ENCODE measurements around the gene PLCL1.
"Not testable (repeated sequence)": the region's sequence is repeated elsewhere in the genome, so short reads cannot be mapped to it uniquely, and the experiment has no call there.

PLCL1 gene

DNA sequence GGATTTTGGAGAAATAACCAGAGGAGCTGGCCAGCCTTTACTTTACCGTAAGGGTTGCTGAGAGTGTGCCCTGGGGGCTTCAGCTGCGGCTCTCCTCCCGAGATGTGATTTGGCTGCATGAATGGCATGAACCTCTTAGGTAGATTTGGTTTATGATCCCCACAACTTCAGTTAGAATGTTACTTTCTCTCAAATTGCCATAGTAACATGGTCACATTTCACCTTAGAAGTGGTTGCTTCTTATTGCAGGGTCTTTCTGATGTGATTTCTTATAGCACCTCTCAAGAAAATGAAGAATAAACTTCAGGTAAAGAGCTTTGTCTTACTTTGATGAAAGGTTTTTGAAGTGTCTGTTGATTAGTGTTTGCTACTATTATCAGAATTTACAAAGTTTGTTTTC, 5.6 kb downstream of the PLCL1 start:
- no peak for DNase-seq (ENCODE audit: low read depth)

DNA sequence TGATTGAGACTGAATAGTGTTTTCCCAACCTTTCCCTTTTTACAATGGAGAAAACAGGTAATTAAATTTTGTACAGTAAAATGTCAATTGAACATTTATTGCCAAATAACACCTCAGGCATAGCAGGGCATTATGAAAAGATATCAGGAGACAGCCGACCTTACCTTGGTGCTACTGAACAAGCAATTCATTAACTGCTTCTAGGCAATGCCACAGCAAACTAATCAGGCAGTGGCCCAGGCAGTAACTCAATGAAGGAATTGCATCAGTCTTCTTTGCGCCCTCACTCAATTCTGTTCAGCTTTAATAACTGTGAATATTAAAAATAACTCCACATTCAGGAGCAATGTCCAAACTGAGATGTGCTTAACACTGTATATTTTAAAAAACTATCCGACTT, 6.1 kb downstream of the PLCL1 start:
- no peak for DNase-seq (ENCODE audit: low read depth)

DNA sequence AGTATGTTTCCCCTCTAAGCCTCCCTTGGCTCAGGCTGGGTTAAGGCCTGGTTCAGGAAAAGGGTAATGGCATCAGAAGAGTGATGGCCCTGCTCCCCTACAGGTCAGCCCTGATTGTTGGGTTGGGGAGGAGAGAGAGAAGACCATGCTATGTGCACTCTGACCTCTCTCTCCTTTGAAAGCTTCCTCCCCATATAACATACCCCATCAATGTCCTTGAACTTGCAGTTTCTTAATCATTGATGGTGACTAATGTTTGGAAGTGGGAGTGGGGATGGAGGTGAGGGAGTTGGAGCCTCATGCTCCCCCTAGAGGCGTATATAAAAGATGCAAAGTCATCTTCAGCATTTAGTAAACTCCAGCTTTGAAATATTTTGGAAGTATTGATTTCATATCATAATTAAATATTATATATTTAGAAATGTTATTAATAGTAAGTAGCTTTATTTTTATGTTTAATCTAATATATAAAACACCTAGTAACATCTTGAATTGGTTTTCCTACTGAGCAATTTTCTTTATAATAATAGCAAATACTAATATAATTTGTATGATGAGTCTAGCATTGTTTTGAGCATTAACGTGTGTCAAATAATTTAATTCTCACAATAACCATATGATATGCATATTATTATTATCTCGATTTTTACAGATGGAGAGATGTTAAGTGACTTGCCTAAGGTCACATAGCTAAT, 8.8 kb downstream of the PLCL1 start:
- peak; percentile 20 for DNase-seq (ENCODE audit: low read depth)

DNA sequence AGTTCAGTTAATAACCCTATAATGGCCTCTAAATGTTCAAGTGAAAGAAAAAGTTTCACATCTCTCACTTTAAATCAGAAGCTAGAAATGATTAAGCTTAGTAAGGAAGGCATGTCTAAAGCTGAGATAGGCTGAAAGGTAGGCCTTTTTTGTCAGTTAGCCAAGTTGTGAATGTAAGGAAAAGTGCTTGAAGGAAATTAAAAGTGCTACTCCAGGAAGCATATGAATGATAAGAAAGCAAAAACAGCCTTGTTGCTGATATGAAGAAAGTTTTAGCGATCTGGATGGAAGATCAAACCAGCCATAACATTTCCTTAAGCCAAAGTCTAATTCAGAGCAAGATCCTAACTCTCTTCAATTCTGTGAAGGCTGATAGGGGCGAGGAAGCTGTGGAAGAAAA, 10.1 kb downstream of the PLCL1 start:
- no peak for DNase-seq (ENCODE audit: low read depth)

DNA sequence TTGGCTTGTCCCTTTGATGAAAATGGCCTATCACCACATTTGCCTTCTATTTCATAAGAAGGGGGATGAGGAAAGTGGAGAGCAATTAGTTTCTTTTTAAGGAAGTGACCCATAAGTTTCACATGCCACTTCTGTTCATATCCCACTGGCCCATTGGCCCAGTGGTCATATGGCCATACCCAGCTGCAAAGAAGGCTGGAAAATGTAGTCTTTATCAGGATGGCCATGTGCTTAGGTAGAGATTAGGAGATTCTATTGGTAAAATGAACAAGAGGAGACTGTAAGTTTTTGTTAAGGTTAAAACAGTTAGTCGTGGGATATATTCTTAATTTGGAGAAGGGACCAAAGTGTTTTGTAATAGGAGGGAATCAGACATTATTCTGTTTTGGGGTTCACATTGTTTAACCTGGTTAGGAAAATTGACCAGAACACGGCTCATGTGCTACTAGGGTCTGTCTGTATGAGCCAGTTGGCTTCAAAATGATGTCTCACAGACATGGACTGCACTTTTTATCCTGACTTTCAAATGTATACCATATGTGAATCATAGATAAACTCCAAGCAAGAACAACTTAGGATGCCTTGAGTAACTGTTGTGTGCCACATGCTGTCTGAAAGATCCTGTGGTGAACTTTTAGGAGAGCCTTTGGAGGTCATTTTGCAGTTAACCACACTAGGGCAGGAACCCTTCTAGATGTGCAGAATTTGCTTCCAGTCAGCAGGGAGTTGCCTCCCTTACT, 17.3 kb downstream of the PLCL1 start:
- DNase-seq (ENCODE audit: low read depth) = no peak

DNA sequence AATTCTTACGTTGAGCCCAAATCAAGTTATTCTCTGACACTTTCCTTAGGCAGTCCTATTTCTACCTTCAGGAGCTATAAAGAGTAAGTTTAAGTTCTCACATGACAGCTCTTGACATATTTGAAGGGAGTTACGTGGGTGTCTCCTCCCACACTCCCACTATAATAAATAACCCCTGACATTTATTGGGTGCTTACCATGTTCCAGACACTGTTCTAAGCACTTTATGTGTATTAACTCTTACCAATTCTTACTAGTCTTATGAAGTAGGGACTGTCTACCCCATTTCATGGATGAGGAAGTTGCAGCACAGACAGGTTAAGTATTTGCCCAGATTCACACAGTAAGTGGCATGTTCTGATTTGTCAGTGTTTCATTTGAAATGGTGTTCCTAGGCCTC, 17.9 kb downstream of the PLCL1 start:
- DNase-seq (ENCODE audit: low read depth) = no peak

DNA sequence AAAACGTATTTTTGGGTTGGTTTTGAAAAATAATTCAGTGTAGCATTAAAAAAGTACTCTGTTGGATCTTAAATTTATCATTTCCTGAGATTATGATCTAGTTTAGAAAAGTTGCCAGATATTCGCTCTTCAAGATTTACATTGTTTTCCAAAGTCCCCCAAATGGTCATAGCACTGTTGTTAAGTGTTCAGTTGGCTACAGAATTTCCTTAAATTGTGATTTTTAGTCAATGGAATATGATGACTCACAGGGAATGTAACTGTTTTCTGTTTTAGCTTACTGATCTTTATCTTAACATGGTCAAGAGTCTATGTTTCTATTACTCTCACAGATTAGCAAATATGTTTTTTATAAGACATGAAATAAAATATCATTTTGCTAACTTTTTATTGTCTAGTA, 23.2 kb downstream of the PLCL1 start:
- no peak for DNase-seq (ENCODE audit: low read depth)

DNA sequence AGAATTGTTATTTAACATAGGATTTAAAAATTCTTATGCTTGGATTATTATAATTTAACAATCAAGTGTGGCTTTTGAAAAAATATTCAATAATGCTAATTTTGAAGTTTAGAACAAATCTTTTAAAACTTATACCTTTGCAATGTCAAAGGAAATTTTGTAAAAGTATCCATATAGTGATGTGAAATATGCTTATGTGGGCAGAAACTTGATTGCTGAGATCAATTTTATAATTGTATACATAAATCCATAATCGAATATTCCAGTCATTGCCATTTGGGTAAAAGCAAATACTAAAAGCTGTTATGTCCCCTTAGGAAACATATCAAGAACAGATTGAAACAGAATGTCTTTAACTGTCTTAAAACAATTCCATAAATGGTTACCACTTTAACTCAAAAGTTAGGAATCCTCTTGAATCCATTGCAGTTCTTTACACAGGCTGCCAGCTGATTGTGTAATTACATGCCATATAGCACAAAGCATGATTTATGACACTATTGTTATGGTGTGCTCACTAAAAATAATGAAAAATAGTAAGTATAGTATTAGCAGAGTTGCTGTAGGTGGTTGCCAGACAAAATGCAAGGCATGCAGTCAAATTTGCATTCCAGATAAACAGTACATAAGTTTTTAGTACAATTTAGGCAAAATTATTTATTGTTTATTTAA, 24.2 kb downstream of the PLCL1 start:
- DNase-seq (ENCODE audit: low read depth) = no peak

DNA sequence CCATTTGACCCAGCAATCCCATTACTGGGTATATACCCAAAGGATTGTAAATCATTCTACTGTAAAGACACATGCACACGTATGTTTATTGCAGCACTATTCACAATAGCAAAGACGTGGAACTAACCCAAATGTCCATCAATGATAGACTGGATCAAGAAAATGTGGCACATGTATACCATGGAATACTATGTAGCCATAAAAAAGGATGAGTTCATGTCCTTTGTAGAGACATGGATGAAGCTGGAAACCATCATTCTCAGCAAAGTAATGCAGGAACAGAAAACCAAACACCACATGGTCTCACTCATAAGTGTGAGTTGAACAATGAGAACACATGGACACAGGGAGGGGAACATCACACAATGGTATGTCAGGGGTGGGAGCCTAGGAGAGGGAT, 30.4 kb downstream of the PLCL1 start:
- DNase-seq (ENCODE audit: low read depth) = not testable (repeated sequence)

DNA sequence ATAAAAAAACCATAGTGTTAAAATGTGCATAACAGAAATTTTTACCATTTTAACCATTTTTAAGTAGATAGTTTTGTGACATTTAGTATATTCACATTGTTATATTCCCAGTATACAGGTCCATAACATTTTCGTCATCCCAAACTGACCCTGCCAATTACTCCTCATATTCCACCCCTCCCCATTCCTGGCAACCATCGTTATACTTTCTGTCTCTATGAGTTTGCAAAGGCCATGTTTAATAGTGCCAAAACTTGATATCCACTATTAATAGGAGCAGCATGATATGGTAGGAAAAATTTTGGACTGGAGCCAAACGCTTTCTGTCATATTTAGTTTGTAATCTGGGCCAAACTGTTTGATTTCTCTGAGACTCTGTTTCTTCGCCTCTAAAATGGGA, 30.9 kb downstream of the PLCL1 start:
- DNase-seq (ENCODE audit: low read depth) = no peak

DNA sequence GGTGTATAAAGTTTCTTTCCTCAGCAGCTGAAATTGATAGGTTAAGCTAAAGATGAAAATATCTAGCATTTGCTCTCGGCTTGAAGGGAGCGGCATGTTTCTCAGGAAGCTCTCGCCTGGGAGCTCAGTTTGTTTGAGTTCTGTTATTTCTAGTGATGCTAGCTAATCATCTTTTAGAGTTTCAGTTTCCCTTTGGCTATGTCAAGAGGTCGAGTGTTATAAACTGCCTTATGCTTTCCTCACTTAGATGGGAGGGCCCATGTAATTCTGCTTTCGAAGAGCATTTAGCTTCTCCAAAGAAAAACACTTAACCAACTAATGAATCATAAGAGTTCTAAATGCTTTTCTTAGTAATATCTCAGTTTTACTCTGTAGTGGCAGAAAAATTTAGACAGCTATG, 33.6 kb downstream of the PLCL1 start:
- DNase-seq (ENCODE audit: low read depth) = no peak

DNA sequence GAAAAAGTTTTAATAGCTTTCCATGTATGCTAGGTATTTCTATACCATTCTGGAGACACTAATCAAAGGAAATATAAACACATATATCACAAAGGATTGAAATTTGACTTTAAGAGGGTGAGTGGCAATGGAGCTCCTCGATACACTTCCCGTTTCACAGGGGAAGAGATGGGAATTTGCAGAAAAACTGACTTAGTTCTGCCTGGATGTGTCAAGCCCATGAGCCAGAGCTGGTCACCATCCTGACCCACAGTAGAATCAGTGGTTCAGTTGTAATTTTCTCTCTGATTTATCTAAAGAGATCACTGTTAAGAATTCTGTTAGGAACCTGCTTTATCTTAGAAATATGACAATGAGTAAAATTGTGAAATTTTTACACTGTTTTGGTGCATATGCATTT, 34.2 kb downstream of the PLCL1 start:
- no peak for DNase-seq (ENCODE audit: low read depth)

DNA sequence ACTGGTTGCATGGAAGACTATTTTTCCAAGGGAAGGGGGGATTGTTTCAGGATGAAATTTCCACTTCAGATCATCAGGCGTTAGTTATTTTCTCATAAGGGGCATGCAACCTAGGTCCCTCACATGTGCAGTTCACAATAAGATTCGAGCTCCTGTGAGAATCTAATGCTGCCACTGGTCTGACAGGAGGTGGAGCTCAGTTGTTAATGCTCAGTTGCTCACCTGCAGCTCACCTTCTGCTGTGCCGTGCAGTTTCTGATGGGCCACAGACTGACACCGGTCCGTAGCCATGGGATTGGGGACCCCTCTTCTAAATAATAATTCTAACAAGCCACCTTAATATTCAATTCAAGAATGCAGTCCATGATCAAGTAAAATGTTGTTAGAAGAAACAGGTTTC, 34.9 kb downstream of the PLCL1 start:
- no peak for DNase-seq (ENCODE audit: low read depth)

DNA sequence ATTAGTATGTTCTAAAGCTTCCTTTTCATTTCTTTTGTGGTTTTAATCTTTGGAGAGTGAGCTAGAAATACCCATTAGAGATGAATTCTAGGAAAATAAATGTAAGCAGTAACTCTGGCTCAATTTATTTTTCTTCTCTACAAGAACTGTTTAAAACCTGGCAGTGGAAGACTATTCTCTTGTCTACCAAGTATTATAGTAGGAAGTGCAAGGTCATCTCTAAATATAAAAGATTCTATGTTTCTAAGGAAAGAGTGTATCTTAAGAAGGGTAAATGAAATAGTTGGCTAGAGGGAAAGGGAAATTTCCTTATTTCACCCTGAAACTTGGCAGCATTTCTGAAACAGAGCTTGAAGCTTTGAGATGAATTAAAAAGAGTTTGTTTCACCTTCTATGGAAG, 35.5 kb downstream of the PLCL1 start:
- DNase-seq (ENCODE audit: low read depth) = no peak

DNA sequence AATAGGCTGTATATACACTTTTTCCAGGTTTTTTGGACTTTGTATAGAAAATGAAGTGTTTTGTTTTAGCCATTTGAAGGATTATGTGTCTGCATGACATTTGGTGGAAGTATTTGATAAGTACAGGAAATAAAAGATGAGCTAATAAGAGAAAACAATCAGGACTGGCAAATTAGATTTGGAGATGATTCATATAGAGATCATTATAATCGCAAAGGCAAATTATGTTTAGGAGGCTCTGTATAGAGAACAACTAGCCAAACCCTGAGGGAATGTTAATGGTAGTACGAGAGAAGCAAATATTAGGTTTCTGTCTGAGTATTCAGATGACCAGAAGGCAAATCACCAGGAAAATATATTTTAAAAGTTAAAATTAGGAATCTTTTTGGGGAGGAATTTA, 41.7 kb downstream of the PLCL1 start:
- DNase-seq (ENCODE audit: low read depth) = no peak

DNA sequence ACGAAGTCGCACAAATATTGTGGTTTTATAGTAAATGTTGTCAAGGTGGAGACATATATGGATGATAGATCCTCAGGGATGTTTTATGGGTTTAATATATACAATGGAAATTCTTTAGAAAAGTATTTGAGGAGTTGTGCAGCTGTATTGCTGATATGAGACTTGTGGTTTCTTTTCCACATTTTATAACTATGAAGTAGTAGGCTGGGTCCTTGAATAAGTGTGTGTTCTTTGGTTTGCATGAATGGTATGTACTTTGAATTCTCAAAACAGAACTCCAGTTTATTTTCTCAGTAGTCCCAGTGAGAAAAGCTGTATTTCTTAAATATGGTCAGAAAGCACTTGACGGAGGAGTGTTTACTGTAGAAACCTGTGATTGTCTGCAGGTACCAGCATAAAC, 42.4 kb downstream of the PLCL1 start:
- no peak for DNase-seq (ENCODE audit: low read depth)

DNA sequence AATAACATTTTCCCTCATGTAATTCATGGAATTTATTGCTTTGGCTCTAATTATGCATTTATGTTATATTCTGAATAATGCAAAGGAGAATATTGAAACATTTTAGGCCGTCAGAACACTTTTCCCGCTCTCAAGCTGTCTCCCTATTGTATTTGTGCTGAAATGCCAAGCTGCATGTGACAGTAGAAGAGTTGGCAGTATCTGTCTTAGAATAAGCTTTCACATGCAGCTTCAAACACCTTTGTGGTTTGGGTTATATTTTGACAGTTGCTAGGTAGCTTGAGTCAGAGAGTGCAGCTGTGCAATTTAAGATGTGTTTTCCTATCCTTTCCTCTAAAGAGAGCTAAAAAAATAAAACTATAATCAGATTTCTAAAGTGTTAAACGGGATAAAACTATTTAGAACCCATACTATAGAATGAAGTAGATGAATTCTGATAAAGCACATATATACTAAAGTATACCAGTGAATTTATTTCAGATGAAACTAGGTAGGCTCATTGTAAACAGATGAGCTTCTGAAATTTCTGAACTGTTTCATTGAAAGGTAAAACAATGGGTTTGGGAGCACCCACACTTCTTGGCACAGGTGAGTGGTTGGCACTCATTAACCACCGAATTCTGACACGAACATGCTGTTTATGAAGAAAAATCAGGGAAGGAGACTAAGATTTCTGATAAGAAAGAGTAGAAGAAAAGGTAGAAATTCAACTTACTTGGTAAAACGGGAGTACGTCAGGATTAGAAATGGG, 43.4 kb downstream of the PLCL1 start:
- DNase-seq (ENCODE audit: low read depth) = no peak

DNA sequence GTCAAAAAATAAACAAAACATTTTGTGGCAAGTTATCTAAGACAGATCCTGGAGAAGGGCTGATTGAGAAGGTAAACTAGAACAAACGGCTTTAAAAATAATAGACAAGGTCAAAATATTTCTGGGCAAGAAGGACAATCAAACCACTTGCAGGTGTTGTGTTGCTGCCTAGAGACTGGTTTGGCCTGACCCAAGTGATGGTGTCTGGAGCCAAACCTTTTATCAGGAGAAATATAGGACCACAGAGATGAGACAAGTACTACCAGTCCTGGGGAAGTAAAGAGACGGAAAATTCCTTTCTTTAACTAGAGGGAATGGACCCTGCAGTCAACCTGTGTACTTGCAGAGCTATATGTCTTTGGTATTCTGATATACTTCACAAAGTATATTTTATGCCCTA, 44.2 kb downstream of the PLCL1 start:
- no peak for DNase-seq (ENCODE audit: low read depth)

DNA sequence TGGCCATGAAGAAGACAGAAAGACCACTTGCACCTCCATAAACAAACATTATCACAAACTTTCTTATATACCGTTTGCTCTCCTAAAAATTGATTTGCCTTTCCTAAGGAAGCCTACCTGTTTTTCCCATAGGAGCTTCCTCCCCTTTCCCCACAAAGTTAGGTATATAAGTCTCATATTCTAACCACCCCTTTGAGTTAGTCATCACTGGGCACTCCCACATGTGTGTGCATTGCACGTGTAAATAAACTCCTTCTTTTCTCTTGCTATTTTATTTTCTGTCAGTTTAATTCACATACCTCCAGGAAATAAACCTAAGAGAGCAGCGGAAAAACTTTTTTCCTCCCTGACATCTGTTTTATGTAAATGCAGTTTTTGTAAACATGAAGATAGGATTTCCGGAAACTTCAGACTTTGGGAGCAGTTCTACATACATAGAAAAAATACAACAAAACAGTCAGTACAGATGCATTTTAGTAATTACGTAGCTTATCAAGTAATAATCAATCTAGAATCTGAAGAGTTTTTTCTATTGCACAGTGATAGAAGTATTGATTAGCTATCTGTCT, 46.6 kb downstream of the PLCL1 start:
- DNase-seq (ENCODE audit: low read depth) = no peak

DNA sequence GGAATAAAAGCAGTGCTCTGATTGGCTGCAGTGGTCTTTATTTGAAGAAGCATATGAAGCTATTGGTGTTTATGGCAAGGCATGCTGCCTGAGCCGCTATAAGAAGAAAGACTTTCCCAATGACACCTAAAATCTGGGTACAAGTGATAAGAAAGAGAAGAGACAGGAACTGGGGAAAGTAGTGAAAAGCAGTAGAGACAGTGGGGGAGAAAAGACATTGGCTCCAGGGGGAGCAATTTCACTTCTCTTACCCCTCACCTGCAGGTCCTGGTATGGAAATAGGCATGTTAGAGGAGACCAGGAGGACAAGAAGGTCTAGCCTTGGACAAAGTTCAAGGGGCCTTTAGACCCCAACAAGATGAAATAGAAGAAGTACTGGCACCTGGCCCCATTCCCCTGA, 47.1 kb downstream of the PLCL1 start:
- no peak for DNase-seq (ENCODE audit: low read depth)

DNA sequence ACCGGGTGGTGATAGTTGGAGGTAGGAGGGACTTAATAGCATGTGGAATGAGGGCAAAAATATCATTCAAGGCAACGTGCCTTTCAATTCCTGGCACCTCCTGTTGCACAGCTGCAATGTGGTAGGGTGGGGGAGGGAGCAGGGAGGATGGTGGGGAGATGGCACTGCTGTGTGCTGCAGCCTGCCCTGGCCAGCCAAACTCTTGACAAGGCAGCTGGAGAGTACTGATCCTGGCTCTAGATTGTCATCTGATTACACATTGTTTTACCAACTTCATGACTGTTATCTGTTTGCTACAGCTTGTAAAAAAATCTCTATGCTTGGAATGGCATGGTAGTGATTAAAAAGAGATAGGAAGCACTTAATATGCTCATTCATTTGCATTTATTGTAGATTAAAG, 47.7 kb downstream of the PLCL1 start:
- DNase-seq (ENCODE audit: low read depth) = no peak

DNA sequence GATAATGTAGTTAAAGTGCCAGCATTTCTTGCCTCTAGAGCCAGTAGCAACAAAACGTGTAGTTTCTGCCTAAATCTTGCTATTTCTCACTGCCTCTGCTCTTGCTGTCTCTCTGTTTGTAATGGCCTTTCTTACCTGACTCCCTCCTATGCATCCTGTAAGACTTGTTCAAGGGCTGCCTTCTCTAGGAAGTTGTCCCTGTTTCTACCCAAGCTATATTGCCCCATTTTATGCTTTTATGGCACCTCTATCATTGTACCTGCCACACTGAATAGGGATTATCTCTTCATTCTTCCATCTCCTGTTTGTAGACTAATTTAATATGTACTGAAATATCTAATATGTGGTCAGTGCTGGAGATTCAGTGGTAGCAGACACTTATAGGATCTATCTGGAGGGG, 49.2 kb downstream of the PLCL1 start:
- no peak for DNase-seq (ENCODE audit: low read depth)

Measured in stimulated activated CD4-positive, alpha-beta T cell treated with anti-CD3 and anti-CD28 coated beads, Interleukin-2, amount 100 ng/mL, for 4 hours (primary cell).